ENCODE data around the gene KIAA0513.

KIAA0513 gene

DNA sequence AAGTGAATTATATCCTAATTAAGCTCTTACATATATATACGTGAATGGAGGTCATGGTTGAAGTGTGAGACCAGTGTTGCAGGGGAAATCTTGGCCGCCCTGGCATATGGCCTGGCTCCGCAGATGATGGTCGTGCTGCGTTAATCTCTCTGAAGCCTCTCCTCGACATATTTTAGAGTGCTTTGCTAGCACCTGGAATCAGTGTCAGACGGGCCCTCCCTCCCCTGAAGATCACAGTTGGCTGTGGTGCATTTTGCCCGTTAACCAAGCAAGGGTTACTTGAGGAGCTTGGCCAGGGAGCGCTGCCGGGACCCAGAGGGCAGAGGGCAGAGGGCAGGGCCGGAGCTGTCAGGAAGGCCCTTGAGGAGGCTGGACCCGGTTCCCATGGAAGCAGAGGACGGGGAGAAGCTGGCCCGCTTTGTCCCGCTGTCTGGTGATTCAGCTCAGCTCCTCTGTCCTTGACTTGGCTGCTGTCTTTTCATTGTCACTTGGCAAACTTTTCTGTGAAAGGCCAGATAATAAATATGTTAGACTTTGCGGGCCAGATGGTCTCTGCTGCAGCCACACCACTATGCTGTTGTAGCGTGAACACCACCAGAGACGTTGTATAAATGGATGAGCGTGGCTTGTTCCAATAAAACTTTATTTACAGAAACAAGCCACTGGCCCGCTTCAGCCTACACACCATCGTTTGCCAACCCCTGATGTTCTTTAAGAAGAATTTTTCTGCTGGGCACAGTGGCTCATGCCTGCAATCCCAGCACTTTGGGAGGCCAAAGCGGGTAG, 52.4 kb downstream of the KIAA0513 start:
- DNase-seq (no peak), ATAC-seq (ENCODE audit: insufficient read depth, low read depth) (no peak)

DNA sequence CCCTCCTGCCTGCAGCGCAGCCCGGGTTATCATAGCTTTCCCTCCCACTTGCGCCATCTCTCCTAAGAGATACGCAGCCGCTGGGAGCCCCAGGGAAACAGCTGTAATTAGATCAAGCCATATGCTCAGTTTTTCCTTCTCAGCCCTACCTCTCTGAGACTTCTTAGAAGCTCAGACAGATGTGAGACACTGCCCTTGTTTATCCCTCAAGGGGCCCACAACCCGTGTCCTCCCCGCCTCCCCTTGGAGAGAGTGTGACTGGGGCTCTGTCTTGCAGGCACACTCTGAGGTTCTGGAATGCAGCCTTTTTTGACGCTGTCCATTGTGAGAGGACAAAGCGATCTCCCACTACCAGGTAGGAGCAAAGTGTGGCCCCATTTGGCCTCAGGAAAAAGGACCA, 53.4 kb downstream of the KIAA0513 start:
- Histone ChIP-seq H3K4me3 (ENCODE audit: low read depth in 1 of 2, low read length in 2 of 2) (no peak overlapping the region), H3K27me3 (ENCODE audit: insufficient read depth, low read length, poor library complexity) (no peaks in the 10 kb centered on the region), H3K9me3 (ENCODE audit: insufficient read depth, low read length, severe bottlenecking) (no peaks in the 10 kb centered on the region), H3K36me3 (ENCODE audit: insufficient read depth, low read length) (no peaks in the 10 kb centered on the region), H3K27ac (ENCODE audit: low read length) (no peak overlapping the region), H2AFZ (ENCODE audit: low read depth, low read length) (no peak overlapping the region), H4K20me1 (ENCODE audit: insufficient read depth, low read length) (no peaks in the 10 kb centered on the region), H3K4me1 (ENCODE audit: insufficient read depth, low read length) (no peaks in the 10 kb centered on the region), H3K9ac (ENCODE audit: low read depth, low read length) (no peak overlapping the region), H3K4me2 (ENCODE audit: insufficient read depth, low read length) (no peak overlapping the region), H3K79me2 (ENCODE audit: insufficient read depth, low read length) (no peaks in the 10 kb centered on the region)
- DNase-seq, result no peak
- no peak for ATAC-seq (ENCODE audit: insufficient read depth, low read depth)
- TF ChIP-seq, protein P1, sequence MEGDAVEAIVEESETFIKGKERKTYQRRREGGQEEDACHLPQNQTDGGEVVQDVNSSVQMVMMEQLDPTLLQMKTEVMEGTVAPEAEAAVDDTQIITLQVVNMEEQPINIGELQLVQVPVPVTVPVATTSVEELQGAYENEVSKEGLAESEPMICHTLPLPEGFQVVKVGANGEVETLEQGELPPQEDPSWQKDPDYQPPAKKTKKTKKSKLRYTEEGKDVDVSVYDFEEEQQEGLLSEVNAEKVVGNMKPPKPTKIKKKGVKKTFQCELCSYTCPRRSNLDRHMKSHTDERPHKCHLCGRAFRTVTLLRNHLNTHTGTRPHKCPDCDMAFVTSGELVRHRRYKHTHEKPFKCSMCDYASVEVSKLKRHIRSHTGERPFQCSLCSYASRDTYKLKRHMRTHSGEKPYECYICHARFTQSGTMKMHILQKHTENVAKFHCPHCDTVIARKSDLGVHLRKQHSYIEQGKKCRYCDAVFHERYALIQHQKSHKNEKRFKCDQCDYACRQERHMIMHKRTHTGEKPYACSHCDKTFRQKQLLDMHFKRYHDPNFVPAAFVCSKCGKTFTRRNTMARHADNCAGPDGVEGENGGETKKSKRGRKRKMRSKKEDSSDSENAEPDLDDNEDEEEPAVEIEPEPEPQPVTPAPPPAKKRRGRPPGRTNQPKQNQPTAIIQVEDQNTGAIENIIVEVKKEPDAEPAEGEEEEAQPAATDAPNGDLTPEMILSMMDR (IDR thresholded peaks at IDR 0.05; ENCODE audit: borderline replicate concordance, extremely low read depth, low read length, poor library complexity, severe bottlenecking), result no peak
- no peak for TF ChIP-seq EZH2 (IDR thresholded peaks at IDR 0.05; ENCODE audit: borderline replicate concordance, low read depth, low read length, severe bottlenecking)

More for the DNA sequence above, 52.4 kb downstream of the KIAA0513 start:
- no peaks in the 10 kb centered on the region for H4K20me1 ChIP-seq (ENCODE audit: insufficient read depth, low read length)
- no peak overlapping the region for H3K9ac ChIP-seq (ENCODE audit: low read depth, low read length)
- H3K4me1 ChIP-seq (ENCODE audit: insufficient read depth, low read length), result no peaks in the 10 kb centered on the region
- no peaks in the 10 kb centered on the region for H3K9me3 ChIP-seq (ENCODE audit: insufficient read depth, low read length, severe bottlenecking)
- H3K79me2 ChIP-seq (ENCODE audit: insufficient read depth, low read length), result no peaks in the 10 kb centered on the region
- H3K4me3 ChIP-seq (ENCODE audit: low read depth in 1 of 2, low read length in 2 of 2), result no peak overlapping the region
- H3K4me2 ChIP-seq (ENCODE audit: insufficient read depth, low read length), result no peak overlapping the region
- TF ChIP-seq EZH2 (IDR thresholded peaks at IDR 0.05; ENCODE audit: borderline replicate concordance, low read depth, low read length, severe bottlenecking), result no peak
- TF ChIP-seq, protein P1 (IDR thresholded peaks at IDR 0.05; ENCODE audit: borderline replicate concordance, extremely low read depth, low read length, poor library complexity, severe bottlenecking), result no peak
- no peak overlapping the region for H3K27ac ChIP-seq (ENCODE audit: low read length)
- H3K36me3 ChIP-seq (ENCODE audit: insufficient read depth, low read length), result no peaks in the 10 kb centered on the region
- H3K27me3 ChIP-seq (ENCODE audit: insufficient read depth, low read length, poor library complexity), result no peaks in the 10 kb centered on the region
- H2AFZ ChIP-seq (ENCODE audit: low read depth, low read length), result no peak overlapping the region

DNA sequence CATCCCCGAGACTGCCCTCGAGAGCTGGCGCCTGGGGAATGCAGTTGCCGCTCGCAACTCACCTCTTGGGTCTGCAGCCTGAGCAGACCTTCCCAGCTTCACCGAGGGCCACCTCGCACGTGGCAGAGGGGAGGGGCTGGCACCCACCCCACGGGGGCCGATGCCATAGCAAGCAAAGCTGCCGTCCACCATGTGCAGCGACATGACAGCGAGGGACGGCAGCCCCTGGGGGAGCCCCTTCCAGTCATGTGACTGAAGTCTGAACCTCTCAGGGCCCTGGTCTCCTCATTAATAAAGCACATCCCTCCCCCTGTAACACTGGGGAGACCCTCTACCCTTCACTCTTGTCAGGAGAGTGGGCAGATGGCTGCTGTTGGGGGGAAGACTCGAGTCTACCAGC, 54.2 kb downstream of the KIAA0513 start:
- no peaks in the 10 kb centered on the region for H3K27me3 ChIP-seq (ENCODE audit: insufficient read depth, low read length, poor library complexity)
- no peak overlapping the region for H3K4me2 ChIP-seq (ENCODE audit: insufficient read depth, low read length)
- DNase-seq, result no peak
- no peaks in the 10 kb centered on the region for H3K4me1 ChIP-seq (ENCODE audit: insufficient read depth, low read length)
- no peaks in the 10 kb centered on the region for H4K20me1 ChIP-seq (ENCODE audit: insufficient read depth, low read length)
- no peak overlapping the region for H2AFZ ChIP-seq (ENCODE audit: low read depth, low read length)
- H3K9ac ChIP-seq (ENCODE audit: low read depth, low read length), result no peak overlapping the region
- H3K27ac ChIP-seq (ENCODE audit: low read length), result no peak overlapping the region
- no peaks in the 10 kb centered on the region for H3K9me3 ChIP-seq (ENCODE audit: insufficient read depth, low read length, severe bottlenecking)
- H3K79me2 ChIP-seq (ENCODE audit: insufficient read depth, low read length), result no peaks in the 10 kb centered on the region
- no peak for ATAC-seq (ENCODE audit: insufficient read depth, low read depth)
- H3K36me3 ChIP-seq (ENCODE audit: insufficient read depth, low read length), result no peaks in the 10 kb centered on the region
- TF ChIP-seq, protein P1 (IDR thresholded peaks at IDR 0.05; ENCODE audit: borderline replicate concordance, extremely low read depth, low read length, poor library complexity, severe bottlenecking), result no peak
- TF ChIP-seq EZH2 (IDR thresholded peaks at IDR 0.05; ENCODE audit: borderline replicate concordance, low read depth, low read length, severe bottlenecking), result no peak
- no peak overlapping the region for H3K4me3 ChIP-seq (ENCODE audit: low read depth in 1 of 2, low read length in 2 of 2)

Data from DND-41 (cell line).